GM19025 (cell line): Measurements from ENCODE around the gene CFD.
"Not testable (repeated sequence)": the region's sequence is repeated elsewhere in the genome, so short reads cannot be mapped to it uniquely, and the experiment has no call there.

Source experiments
- ATAC-seq: cut with Tn5 transposase; IDR thresholded peaks from one replicate; pipeline ENCODE4 v1.9.1; 2021; ENCODE audit warnings: mild to moderate bottlenecking, low read depth, moderate library complexity; ENCODE audit not compliant: unreplicated experiment

The CFD gene

GRCh38 chr19:885536-886224 is 26.2 kb downstream of the CFD start:
- no peak for ATAC-seq

DNA sequence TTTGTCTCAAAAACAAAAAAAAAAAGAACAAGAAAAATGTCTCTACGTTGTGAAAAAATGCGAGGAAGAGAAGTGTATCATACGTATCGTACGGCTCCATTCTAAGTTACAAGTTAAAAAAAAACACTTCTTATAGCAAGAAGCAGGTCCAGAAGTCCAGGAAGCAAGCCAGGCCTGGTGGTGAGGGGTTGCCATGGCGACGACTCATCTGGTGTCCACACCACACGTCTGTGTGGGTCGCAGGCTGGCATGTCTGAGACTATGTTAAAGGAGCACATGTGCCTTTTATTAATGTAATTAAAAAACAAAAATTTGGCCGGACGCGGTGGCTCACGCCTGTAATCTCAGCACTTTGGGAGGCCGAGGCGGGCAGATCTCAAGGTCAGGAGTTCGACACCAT is 27.6 kb downstream of the CFD start:
- ATAC-seq, result no peak

DNA sequence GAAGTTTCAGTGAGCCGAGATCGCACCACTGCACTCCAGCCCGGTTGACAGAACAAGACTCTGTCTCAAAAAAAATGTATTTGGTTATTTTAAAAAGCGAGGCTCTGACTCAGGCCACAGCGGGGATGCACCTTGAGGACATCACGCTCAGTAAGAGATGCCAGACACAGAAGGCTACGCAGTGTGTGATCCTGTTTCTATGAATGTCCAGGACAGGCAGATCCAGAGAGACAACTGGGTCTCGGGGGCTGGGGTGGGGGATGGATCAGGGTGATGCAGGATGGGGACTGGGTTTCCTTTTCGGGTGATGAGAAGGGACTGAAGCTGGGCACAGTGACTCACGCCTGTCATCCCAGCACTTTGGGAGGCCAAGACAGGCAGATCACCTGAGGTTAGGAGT is 28.1 kb downstream of the CFD start:
- no peak for ATAC-seq

- no peak for ATAC-seq
Observed at GRCh38 chr19:888581-889385, 29.3 kb downstream of the CFD start.

GRCh38 chr19:889662-890295 is 30.3 kb downstream of the CFD start:
- no peak for ATAC-seq

- ATAC-seq, result no peak
Observed at GRCh38 chr19:890831-891230, 31.4 kb downstream of the CFD start.

GRCh38 chr19:891421-892200 is 32.1 kb downstream of the CFD start:
- not testable (repeated sequence) for ATAC-seq

- no peak for ATAC-seq
Observed at GRCh38 chr19:892243-892893, 32.9 kb downstream of the CFD start.

DNA sequence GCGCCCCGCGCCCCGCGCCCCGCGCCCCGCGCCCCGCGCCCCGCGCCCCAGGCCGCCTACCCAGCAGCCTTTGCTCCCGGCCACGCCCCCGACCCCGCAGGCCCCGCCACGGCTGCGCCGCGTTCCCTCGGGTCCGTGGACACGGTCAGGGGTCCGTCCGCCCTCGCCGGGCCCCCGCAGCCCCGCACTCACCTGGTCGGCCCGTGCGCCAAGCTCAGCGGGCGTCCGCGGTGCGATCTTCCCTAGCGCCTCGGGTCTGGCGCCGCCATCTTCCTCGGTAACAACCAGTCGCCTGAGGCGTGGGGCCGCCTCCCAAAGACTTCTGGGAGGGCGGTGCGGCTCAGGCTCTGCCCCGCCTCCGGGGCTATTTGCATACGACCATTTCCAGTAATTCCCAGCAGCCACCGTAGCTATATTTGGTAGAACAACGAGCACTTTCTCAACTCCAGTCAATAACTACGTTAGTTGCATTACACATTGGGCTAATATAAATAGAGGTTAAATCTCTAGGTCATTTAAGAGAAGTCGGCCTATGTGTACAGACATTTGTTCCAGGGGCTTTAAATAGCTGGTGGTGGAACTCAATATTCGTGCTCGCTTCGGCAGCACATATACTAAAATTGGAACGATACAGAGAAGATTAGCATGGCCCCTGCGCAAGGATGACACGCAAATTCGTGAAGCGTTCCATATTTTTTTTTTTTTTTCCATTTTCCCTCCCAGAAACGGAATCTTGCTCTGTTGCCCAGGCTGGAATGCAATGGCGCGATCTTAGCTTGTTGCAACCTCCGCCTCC is 33.6 kb downstream of the CFD start, which contains the start of the genes MED16 and RNU6-9:
Gene MED16, minus strand, starts transcription at position 294 of the 796 bp plus-strand sequence. CDS start 2,056 bp downstream, outside the sequence.
Gene RNU6-9, plus strand, starts transcription at position 591 of the 796 bp plus-strand sequence.
- ATAC-seq, result peak; percentile 86

GRCh38 chr19:896434-896833 is 37.0 kb downstream of the CFD start:
- ATAC-seq, result no peak

DNA sequence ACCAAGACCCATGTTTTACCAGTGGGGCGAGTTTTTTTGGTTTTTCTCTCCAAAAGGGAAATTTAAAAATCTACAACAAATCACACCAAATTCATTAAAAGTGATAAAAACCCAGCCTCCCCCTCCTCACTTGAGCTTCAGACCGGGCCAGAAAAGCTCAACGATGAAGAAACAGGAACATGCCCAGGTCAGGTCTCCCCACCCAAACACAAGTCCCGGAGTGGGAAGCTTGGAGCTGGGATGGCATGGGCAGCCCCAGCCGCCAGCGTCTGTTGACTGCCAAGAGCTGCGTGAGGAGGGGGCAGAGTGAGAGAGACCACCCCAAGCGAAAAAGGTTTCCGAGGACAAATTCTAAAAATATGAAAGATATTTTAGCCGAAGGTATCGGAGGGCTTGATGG is 37.5 kb downstream of the CFD start:
- ATAC-seq, result no peak

DNA sequence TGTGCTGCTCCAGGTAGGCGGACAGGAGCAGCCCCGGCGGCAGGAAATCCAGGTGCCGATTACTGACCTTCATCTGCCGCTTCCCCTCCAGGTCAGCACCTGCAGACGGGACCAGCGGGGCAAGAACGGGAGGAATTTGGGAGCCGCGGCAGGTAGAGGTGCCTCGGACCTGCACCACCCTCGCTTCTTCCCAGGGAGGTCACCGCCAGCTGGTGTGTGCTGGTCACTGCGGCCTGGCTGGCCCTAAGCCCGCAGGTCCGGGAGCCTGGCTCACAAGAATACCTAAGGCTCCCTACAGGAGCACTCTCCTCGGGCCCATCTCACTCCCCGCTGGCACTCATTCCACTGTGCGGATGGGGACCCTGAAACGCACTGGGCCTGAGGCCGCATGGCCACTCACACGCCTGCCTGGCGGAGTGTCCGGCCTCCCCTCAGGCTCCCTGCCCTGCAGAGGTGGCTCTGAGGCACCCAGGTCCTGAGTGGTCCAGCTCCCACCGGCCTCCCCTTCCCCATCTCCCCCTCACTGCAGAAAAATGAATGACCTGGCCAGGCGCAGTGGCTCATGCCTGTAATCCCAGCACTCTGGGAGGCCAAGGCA is 38.1 kb downstream of the CFD start:
- no peak for ATAC-seq

DNA sequence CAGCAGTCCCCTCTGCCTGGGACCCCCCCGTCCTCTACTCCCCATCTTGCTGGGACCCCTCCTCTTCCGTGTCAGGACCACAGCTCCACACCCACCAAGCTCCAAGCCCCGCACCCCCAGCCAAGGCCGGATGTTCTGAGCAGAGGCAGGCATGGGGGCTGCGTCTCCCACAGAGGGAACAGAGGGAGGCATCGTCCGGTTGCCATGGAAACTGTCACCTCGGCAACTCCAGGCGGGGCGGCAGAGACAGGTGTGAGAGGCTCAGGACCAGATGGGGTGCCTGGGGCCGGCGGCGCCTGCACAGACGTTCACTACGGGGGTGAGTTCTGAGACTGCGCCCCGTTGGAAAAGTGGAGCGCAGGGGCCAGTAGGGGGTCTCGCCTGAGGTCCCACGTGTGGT is 39.2 kb downstream of the CFD start:
- ATAC-seq, result no peak

- ATAC-seq, result no peak
Observed at GRCh38 chr19:899336-900042, 40.0 kb downstream of the CFD start.

DNA sequence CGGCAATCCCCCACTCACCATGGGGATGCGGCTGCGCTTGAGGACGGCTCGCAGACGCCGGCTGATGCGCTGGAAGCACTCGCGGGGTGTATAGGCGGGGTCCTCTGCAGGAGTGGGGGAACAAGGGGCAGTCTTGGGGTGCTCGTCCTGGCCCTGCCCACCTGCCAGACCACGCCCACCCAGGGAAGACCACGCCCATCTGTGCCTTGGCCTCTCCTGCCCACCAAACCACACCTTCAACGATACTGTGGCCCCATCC is 40.5 kb downstream of the CFD start:
- ATAC-seq, result no peak

GRCh38 chr19:900302-901111 is 41.0 kb downstream of the CFD start:
- ATAC-seq, result no peak

DNA sequence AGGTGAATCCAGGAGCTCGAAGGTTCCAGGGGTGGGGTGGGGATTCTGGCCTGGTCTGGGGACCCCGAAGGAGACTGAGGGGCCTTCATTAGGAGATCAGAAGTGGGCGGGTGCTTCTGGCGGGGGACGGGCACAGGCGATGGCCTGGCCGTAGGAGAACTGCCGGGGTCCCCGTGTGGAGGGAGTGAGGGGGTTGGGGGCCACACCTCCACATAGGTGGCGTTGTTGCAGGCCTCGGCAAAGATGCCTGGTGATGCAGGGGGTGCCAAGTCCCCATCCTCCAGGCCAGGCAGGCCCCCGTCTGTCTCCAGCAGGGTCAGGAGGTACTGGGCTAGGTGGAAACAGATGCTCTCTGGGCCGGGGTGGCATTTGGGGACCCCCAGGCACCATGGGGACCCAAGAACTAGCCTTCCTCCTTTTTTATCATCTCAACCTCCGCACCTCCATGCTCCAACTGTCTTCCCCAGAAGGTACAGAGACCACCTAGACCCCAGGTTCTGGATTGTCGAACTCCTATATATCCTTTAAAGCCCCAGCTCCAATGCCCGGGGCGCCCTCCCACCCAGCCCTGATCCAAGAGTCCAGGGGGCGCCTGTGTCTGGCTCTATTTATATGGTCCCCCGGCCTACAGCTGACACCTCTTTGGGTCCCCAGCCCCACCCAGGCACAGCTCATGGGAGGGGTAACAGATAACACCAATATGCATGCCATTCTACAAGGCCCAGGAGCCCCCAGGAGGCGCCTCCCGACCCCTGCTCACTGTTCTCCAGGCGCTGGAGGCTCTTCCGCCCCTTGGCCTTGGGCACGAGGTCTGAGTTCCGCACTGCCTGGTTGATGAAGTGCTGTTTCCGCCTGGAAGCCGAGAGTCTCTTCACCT is 42.0 kb downstream of the CFD start:
- ATAC-seq, result no peak
